HL-60/S4 treated with phorbol 12-myristate 13-acetate at 8.2 ng/mL for 4 days and 3 days (cell line): Measurements from ENCODE around the gene TSPAN5.

Experiments used
- in situ Hi-C: fragments of 300-500 bp; cut with MboI; formaldehyde crosslinking; loops from 2 replicates; pipeline ENCODE4 v1.15.0; 2022; ENCODE audit warnings: low sequenced_read_pairs

TSPAN5 gene

GRCh38 chr4:98646422-98646821 lies 12.0 kb downstream of the TSPAN5 start:
- in situ Hi-C loops = no loop called here

- in situ Hi-C loops = no loop called here
Observed at GRCh38 chr4:98645527-98645926, 12.9 kb downstream of the TSPAN5 start.

GRCh38 chr4:98643755-98644154 lies 14.7 kb downstream of the TSPAN5 start:
- in situ Hi-C loops = no loop called here

GRCh38 chr4:98642991-98643426 lies 15.4 kb downstream of the TSPAN5 start:
- in situ Hi-C loops = no loop called here

GRCh38 chr4:98641906-98642668 lies 16.3 kb downstream of the TSPAN5 start:
- in situ Hi-C loops = no loop called here

GRCh38 chr4:98641376-98641775 lies 17.0 kb downstream of the TSPAN5 start:
- in situ Hi-C loops = no loop called here

- in situ Hi-C loops = no loop called here
Observed at GRCh38 chr4:98639523-98639922, 18.9 kb downstream of the TSPAN5 start.

GRCh38 chr4:98639108-98639507 lies 19.3 kb downstream of the TSPAN5 start:
- in situ Hi-C loops = no loop called here

- in situ Hi-C loops = no loop called here
Observed at GRCh38 chr4:98638661-98639060, 19.8 kb downstream of the TSPAN5 start.

GRCh38 chr4:98634061-98634460 lies 24.4 kb downstream of the TSPAN5 start:
- in situ Hi-C loops = no loop called here

- in situ Hi-C loops = no loop called here
Observed at GRCh38 chr4:98633159-98633558, 25.3 kb downstream of the TSPAN5 start.

- in situ Hi-C loops = no loop called here
Observed at GRCh38 chr4:98632258-98632657, 26.2 kb downstream of the TSPAN5 start.

- in situ Hi-C loops = no loop called here
Observed at GRCh38 chr4:98631506-98631905, 26.9 kb downstream of the TSPAN5 start.

- in situ Hi-C loops = no loop called here
Observed at GRCh38 chr4:98630737-98631454, 27.5 kb downstream of the TSPAN5 start.

- in situ Hi-C loops = no loop called here
Observed at GRCh38 chr4:98627531-98628257, 30.7 kb downstream of the TSPAN5 start.

GRCh38 chr4:98626350-98626749 lies 32.1 kb downstream of the TSPAN5 start:
- in situ Hi-C loops = no loop called here

- in situ Hi-C loops = no loop called here
Observed at GRCh38 chr4:98625920-98626319, 32.5 kb downstream of the TSPAN5 start.

- in situ Hi-C loops = no loop called here
Observed at GRCh38 chr4:98625399-98625798, 33.0 kb downstream of the TSPAN5 start.

- in situ Hi-C loops = no loop called here
Observed at GRCh38 chr4:98624642-98625041, 33.8 kb downstream of the TSPAN5 start.

- in situ Hi-C loops = no loop called here
Observed at GRCh38 chr4:98624144-98624543, 34.3 kb downstream of the TSPAN5 start.

- in situ Hi-C loops = no loop called here
Observed at GRCh38 chr4:98623126-98623802, 35.1 kb downstream of the TSPAN5 start.
